ENCODE measurements around the gene TRAK1.

The TRAK1 gene

GRCh38 chr3:42228796-42229195, 137.6 kb downstream of the TRAK1 start:
- no peak for DNase-seq

GRCh38 chr3:42229266-42229941, 138.2 kb downstream of the TRAK1 start:
- DNase-seq: no peak

GRCh38 chr3:42229942-42230688, 139.0 kb downstream of the TRAK1 start:
- peak in 5 of 51 donors; percentile 15 to 45 (median 24) for DNase-seq

- DNase-seq: no peak
These were observed 139.7 kb downstream of the TRAK1 start for GRCh38 chr3:42230860-42231259.

GRCh38 chr3:42235532-42235931, 144.4 kb downstream of the TRAK1 start:
- DNase-seq: no peak

- DNase-seq: no peak
These were observed 145.5 kb downstream of the TRAK1 start for GRCh38 chr3:42236611-42237010.

- no peak for DNase-seq
These were observed 154.9 kb downstream of the TRAK1 start for GRCh38 chr3:42246091-42246490.

- DNase-seq: peak in 26 of 51 donors; percentile 4 to 71 (median 32)
These were observed 156.4 kb downstream of the TRAK1 start for GRCh38 chr3:42247576-42248027.

GRCh38 chr3:42250761-42251160, 159.6 kb downstream of the TRAK1 start:
- no peak for DNase-seq

GRCh38 chr3:42254566-42254965, 163.4 kb downstream of the TRAK1 start:
- DNase-seq: no peak

DNA sequence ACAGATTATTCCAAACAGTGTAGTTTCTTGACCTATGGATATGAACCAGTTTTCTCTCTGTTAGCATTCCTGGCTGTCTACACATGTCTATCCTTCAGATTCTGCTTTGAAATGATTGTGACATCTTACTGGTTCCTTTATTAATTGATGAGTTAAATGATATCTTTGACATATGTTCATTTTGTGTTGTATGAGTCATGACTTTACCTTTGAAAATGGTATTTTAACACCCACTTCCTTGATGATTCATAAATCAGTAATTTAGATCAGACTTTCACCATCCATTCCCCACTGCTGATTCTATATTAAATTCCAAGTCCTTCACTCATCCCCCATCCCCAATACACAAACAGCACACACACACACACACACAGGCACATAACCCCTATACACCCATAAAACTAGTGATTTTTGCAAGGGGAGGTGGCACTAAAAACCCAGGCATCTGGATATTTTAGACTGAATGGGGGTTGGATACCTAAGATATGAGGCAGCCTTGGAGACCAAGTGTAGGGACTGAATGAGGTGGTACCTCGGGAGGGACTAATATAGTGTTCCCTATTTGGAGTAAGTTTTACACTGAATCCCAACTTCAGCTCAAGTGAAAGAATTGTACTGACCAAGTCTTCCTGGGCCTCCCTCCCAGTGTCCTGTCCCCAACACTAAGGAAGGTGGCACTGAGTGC, 165.1 kb downstream of the TRAK1 start:
- no peak for DNase-seq

- DNase-seq: no peak
These were observed 165.8 kb downstream of the TRAK1 start for GRCh38 chr3:42257007-42257406.

- DNase-seq: no peak
These were observed 171.4 kb downstream of the TRAK1 start for GRCh38 chr3:42262525-42262924.

- no peak for DNase-seq
These were observed 172.5 kb downstream of the TRAK1 start for GRCh38 chr3:42263354-42264346.

DNA sequence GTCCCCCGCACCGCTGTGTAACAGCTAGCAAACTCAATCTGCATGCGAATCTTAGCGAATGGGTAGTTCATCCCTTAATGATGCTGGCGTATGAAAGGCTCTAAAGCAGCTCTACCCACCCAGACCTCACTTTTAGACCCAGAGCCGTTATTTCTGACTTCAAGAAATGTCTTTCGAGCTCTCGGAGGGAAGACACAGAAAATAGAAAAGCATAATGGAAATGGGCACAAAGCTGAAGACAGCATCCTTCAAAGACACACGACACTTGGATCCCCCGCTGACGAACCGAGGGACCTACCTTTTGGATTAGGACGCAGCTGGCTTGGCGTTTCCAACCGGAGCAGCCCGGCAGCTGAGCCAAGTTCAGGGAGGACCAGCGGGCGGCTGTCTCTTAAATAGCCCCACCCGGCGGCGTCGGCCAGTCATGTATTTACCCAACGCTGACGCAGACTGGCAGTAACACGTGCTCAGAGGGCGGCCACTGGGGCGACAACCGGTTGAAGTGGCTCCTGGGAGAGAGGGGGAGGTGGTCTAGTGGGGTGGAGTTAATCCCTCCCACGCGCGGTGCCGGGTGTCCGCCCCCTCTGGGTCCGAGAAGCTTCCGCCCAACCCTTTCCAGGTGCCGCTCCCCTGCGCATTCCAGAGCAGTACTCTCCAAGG, 173.4 kb downstream of the TRAK1 start:
- peak in 18 of 51 donors; percentile 6 to 60 (median 16) for DNase-seq

- DNase-seq: no peak
These were observed 174.2 kb downstream of the TRAK1 start for GRCh38 chr3:42265059-42265991.

- DNase-seq: no peak
These were observed 174.9 kb downstream of the TRAK1 start, which contains the start of gene CCK for GRCh38 chr3:42266085-42266484. Gene CCK (minus strand): TSS chr3:42266185. CDS start chr3:42263630, 2,555 bp downstream.

DNA sequence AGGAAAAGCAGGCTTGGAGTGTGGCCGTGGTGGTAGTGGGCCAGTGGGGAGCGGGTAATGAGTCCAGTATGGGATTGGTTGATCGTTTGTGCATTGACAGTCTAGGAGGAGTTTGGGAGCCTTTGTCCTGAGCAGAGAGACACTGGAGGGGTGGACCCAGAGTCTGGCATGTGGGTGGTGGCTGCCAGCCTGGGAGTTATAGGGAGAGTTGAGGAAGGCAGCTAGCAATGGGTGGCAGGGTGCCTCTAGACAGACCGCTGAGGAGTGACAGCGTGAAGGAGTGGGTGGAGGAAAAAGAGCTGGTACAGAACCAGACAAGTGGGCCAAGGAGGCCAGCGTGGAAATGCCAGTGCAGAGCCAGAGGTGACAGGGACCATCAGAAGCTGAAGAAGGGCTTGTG, 176.7 kb downstream of the TRAK1 start:
- no peak for DNase-seq

DNA sequence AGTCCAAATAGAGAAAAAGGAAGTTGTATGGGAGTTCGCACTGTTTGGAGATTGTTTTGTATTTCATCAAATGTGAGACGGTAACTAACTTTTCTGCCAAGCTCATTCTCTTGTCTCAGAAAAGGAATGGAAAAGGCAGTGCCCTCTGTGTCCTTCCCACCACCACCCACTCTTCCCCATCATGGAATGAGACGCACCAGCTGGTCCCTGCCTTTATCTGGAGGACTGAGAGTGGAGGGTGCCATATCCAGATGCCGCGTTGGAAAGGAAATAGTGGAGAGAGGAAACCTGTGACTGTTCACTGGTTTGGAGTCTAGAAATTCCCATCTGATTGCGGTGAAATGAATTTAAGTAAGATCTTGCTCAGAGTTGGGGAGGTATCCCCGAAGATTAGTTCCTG, 178.5 kb downstream of the TRAK1 start:
- no peak for DNase-seq
